Muscle of back (tissue), 11 donors: ENCODE data around the gene ZNF281. TPM values are rescaled to one million over a fixed set of nuclear protein-coding genes. Genes with fewer than 3 reads are reported as not detected.
"Not testable (repeated sequence)": the region's sequence is repeated elsewhere in the genome, so short reads cannot be mapped to it uniquely, and the experiment has no call there.

ENCODE experiments used
- DNase-seq, 3 donors: peaks; one replicate each; pipeline versions ENCODE4 v3.0.0 to v3.0.0-alpha.2; 2013
- polyA plus RNA-seq, 10 donors: library from polyadenylated mRNA; unstranded; fragments of 120-200 nt; gene quantifications; one replicate each; pipeline ENCODE4 v1.2.1, GENCODE V29; 2013; ENCODE audit not compliant: insufficient read length in 10 of 10

ZNF281 gene
- polyA plus RNA-seq, 10 donors = 11.3 to 16.2 (median 13.1) TPM

- no peak for DNase-seq
These were observed 43.9 kb downstream of the ZNF281 start for GRCh38 chr1:200365897-200366426.

GRCh38 chr1:200364831-200365230, 45.0 kb downstream of the ZNF281 start:
- peak in 1 of 3 donors; percentile 62 for DNase-seq

- peak in 1 of 3 donors; percentile 38 for DNase-seq
These were observed 45.6 kb downstream of the ZNF281 start for GRCh38 chr1:200364091-200364759.

DNA sequence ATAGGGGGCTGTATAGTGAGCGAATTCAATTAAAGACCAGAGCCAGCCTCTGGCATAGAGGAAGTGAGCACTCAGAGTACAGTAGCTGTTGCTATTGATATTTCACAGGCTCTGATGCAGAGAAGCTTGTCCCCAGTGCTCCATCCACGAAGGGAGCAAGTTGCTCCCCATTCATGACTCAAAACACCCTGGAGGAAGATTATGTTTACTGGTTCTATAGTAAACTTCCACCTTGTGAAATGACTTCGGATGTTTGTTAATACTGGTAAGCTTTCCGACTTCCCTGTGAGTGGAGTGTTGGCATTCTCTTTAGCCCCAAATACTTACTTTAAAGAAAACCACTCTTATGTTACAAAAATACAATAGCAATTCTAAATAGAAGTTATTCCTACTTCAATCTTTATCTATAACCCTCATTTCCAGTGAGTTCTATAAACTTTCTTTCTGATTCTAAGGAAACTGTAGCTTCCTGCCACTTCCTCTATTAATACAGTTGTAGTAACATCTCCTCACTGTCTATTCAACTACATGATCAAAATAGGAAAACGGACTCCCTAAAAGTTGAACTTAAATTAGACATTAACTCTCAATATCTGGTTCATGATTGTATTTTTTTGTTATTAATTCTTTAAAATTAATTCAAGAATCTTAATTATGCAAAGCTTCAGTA, 46.4 kb downstream of the ZNF281 start:
- DNase-seq = no peak

- no peak for DNase-seq
These were observed 47.4 kb downstream of the ZNF281 start for GRCh38 chr1:200362421-200362820.

- DNase-seq = peak in 1 of 3 donors; percentile 49
These were observed 50.1 kb downstream of the ZNF281 start for GRCh38 chr1:200359610-200360163.

- not testable (repeated sequence) for DNase-seq
These were observed 51.9 kb downstream of the ZNF281 start for GRCh38 chr1:200357925-200358324.

- no peak for DNase-seq
These were observed 54.0 kb downstream of the ZNF281 start for GRCh38 chr1:200355801-200356200.

Other genes starting within 250 kb of the ZNF281 start
- gene KIF14, start 210.7 kb upstream of the ZNF281 start, polyA plus RNA-seq = 1 to 10 TPM; 2.3 to 5.3 (median 3.3) TPM